ENCODE data around the gene EVL.
A peak's percentile ranks its signal among the peaks of the same experiment; 100 is the strongest.
"Not testable (repeated sequence)": the region's sequence is repeated elsewhere in the genome, so short reads cannot be mapped to it uniquely, and the experiment has no call there.

The EVL gene

DNA sequence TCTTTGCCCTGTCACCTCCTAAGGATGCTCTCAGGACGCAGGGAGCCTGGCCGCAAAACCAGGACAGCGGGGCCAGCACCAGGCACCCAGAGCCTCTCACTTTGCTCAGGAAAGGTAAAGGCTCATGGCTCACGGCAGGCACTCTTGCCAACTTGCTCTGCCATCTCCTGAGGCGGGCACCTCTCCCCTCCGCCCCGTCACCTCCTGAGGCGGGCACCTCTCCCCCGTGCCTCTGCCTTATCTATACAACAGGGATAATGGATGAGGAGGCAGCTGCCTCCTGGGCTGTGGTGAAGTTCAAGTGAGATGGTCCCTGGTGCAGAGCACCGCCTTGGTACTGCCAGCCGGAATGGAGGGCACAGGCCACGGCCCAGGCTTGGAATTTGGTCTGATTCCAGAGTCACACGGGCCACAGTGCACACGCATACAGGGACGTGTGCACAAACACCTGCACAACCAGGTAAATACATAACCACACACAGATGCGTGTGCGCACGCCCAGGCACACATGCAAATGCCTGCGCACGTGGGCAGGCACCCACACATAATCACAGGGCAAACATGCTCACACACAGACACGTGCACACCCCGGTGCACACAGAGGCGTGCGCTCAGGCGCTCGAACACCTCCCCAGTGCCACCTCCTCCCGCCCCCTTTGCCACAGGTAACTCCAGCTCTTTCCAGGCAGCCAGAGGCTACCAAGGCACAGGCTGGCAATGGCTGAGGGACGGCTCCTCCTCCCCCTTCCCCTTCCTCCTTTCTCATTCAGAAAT, 82.7 kb downstream of the EVL start:
- DNase-seq (ENCODE audit: low spot score), result no peak

DNA sequence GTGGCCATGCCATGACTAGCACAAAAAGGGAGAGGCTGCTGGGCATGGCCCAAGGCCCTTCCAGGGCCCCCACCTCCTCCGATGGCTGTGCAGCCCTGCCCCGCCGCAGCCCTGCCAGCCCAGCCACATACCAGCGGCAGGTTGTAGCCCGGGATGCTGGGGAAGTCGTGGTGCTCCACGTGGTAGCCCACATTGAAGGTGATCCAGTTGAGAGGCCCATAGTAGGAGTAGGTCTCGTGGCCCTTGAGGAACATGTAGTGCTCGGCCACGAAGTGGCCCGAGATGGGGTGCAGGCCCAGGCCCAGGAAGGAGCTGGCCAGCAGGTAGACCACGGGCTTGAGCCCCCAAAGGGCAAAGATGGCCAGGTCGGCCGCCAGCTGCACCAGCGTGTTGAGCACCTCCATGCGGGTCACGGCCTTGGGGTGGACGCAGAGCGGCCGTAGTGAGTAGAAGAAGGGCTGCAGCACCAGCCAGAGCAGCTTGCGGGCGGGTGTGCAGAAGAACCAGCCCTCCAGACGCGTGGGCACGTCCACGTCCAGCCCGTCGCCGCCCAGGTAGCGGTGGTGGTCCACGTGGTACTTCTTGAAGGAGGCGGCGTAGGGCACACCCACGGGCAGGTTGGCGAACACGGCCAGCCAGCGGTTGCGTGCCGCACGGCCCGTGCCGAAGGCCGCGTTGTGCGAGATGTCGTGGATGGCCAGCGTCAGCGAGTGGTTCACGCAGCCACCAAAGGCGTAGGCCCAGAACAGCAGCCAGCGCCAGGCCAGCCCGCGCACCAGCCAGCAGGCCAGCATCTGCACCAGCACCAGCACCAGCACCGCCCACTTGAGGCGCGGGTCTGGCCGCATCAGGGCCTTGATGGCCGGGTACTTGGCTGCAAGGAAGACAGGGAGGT, 83.9 kb downstream of the EVL start:
- no peak for DNase-seq (ENCODE audit: low spot score)

DNA sequence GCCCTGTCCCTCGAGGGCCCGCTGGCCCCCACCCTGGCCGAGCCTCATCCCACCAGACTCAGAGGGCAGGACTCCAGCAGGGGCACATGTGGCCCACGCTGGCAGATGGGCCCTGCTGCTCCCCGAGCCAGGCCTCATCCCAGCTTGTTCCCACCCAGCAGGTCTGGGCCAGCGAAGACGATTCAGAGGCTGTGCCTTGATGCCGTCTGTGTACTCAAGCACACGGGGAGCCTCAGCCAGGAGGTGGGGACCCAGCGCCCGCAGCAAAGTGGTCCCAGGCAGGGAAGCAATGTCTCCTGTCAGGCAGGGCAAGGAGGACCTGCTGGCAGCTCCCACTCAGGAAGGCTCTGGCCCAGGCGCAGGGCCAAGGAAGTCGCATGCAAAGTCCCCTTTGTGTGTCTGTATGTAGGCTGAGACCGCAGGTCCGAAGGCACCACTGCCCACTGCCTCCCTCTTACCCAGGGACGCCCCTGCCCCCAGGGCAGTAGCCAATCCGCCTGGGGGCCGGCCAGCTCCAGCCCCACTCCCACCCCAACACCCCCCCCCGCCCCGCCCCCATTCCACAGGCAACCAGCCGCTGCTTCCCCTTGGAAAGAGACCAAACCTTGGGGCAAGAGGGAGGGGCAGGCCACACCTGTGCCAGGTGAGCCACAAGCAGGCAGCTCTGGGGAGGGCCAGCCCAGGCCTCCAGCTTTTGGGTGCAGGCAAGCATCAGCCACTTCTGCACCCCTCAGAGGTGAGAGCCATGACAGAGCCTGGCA, 84.8 kb downstream of the EVL start:
- DNase-seq (ENCODE audit: low spot score), result no peak

DNA sequence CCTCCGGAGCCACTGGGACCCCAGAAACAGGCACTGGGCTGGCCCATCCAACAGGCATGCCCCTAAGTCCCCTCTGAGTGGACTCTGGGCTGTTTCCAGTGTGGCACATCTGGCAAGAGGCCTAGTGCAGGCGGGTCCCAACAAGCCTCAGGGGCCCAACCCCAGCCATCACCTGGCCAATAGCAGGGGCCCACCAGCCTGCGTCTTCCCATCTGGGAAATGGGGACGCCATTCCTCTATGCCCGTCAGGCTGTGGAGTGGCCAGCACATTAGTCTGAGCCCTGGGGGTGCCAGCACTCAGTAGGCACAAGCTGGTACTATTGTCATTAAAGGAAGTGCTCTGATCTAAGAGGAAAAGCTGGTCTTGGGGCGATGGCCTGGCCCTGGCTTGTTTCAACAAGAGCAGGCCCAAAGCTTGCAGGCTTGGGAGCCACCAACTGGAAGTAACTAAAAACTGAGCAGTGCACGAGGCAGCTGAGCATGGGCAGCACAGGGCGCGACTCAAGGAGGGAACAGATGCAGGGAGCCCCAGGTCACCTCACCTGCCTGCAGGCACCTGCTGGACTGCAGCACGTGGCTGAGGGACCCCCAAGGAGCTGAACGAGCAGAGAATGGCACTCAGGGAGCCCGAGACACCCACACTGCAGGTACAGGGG, 85.8 kb downstream of the EVL start:
- no peak for DNase-seq (ENCODE audit: low spot score)

DNA sequence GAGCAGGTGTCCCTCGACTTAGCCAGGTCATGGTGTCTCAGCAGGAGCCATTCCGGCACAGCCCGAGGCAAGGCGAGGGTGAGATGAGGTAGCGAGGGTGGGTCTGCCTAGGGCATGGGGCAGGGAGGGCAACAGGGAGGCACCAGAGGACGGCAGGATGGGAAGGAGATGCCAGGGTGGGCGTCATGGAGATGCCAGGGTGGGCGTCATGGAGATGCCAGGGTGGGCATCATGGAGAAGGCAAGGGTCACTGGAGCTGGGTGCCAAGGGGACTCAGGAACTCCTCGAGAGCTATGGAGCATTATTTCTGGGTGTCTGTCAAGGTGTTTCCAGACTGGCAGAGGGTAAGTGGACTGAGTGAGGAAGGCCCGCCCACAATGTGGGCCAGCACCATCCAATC, 86.9 kb downstream of the EVL start:
- no peak for DNase-seq (ENCODE audit: low spot score)

DNA sequence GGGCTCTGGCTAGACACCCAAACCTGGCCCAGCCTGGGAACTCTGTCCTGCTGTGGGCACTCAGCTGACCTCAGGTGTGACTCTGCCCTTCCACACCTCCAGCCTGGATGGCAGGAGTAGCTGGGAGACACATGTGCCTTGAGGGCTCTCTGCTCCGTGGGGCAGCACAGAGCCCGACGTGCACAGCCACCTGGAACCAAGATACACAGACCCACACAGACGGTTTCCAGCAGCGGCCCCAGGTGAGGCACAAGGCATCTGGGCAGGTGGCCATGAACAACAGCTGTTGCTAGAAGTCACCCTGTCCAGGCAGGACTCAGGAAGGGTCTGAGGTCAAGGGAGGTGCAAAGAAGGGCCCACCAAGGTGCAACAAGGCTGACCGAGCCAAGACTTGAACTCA, 88.3 kb downstream of the EVL start:
- no peak for DNase-seq (ENCODE audit: low spot score)

DNA sequence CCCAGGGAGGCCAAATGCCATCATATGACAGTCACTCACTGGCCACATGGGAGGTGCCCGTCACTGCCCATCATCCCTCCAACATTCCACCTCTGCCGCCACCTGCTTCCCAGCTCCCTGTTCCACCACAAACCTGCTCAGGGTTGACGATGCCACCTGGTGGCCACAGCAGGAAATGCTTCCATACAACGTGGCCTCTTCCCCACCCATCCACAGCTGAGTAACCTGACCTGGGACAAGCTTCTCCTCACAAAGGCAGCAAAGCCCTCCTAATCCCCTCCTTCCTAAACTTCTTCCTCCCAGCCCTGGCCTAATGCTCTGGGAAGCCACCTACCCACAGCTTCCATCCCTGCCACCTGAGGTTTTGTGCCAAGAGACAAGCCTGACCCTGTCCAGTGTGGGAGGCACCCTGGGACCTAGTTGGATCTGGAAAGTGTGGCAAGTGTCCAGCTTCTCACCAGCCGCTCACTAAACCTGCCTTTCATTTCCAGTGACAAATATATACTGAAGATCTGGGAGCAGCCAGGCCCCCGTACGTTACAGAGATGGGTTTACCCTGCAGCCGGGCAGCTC, 89.9 kb downstream of the EVL start:
- DNase-seq (ENCODE audit: low spot score), result peak; percentile 81

DNA sequence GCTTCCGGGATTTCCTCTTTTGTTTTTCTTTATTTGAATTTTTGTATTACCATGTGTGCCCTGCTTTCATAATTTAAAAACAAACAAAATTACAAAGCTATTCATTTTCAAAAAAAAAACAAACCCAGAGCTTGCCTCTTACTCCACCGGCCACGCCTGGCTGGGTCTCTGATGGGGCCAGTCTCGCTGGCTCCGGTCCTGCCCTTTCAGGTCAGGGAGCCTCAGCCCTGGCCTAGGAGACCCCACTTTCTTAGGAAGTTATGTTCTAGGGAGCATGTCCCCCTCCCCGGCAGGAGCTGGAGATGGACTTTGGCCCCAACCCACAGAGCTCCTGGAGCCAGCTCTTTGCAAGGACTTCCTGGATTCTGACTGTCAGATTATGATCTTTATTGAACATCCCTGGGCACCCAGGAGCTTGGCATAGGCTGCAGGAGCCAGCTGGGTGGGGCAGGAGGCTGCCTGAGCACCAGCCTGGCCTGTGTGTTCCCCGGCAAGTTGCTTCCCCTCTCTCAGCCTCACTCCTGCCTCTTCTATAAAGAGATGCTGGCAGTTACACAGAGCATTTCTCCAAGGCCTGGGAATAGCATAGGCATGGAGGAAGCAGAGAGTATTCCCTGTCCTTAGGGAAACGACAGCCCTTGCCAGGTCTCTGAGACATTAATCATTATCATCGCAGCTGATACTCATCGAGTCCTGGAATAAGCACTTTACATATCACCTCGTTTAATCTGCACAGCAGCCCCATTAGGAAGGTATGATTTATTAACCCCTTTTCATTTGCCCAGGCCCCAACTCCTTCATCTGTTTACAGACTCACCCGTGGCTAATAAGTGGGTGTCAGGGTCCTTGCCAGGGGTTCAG, 90.8 kb downstream of the EVL start:
- DNase-seq (ENCODE audit: low spot score), result no peak

DNA sequence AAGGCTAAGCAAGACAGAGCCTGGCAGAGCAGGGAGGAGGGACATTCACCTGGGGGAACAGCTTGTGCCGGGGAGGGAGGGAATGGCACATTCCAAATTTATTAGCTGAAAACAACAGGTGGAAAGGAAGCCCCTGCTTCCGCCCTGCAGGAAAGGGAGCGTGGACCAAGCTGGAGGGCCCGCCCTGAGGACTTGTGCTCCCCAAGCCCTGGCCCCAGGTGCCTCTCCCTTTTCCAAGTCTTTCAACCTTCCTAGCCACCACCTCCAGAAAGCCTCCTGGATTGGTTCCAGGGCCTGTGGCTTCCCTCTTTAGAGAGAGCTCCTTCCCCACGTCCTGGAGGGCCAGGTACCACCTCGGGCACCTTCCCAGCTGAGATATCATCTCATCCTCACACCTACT, 91.6 kb downstream of the EVL start:
- no peak for DNase-seq (ENCODE audit: low spot score)

DNA sequence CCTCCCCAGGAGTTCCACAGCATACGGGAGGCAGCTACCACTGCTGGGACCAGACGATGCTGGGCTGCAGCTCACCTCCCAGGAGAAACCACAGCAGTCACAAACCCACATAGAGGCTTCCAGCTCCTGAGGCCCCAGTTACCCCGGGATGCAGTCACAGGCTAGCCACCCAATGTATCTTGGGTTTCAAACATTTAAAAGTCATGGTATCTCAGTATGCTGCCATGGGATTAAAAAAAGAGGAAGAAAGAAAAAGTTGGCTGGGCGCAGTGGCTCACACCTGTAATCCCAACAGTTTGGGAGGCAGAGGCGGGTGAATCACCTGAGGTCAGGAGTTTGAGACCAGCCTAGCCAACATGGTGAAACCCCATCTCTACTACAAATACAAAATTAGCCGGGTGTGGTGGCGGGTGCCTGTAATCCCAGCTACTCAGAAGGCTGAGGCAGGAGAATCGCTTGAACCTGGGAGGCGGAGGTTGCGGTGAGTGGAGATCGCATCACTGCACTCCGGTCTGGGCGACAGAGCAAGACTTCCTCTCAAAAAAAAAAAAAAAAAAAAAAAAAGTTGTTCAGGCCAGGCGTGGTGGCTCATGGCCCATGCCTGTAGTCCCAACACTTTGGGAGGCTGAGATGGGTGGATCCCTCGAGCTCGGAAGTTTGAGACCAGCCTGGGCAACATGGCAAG, 92.5 kb downstream of the EVL start:
- DNase-seq (ENCODE audit: low spot score), result not testable (repeated sequence)

DNA sequence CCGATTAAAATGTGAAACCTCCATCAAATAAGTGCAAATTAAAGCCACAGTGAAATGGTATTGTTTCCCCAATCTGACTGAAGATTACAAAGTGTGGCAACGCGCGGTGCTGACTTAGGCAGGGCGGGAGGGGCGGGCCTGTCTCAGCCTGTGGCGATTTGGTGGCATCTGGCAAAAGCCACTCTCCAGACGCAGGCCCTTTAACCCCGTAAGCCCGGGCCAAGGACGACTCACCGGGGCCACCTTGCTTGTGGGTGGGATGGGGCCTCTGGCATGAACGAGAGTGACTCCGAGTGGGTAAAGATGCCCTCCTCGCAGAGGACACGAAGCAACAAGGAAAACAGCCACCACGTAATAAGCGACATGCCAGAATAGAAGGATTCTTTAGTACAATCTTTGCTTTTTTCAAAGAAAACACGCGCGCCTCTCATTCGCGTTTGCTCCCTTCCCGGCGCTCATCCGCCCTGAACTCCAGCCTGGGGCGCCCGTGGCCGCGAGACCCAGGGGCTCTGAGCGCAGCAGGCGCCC, 93.4 kb downstream of the EVL start:
- DNase-seq (ENCODE audit: low spot score), result no peak

DNA sequence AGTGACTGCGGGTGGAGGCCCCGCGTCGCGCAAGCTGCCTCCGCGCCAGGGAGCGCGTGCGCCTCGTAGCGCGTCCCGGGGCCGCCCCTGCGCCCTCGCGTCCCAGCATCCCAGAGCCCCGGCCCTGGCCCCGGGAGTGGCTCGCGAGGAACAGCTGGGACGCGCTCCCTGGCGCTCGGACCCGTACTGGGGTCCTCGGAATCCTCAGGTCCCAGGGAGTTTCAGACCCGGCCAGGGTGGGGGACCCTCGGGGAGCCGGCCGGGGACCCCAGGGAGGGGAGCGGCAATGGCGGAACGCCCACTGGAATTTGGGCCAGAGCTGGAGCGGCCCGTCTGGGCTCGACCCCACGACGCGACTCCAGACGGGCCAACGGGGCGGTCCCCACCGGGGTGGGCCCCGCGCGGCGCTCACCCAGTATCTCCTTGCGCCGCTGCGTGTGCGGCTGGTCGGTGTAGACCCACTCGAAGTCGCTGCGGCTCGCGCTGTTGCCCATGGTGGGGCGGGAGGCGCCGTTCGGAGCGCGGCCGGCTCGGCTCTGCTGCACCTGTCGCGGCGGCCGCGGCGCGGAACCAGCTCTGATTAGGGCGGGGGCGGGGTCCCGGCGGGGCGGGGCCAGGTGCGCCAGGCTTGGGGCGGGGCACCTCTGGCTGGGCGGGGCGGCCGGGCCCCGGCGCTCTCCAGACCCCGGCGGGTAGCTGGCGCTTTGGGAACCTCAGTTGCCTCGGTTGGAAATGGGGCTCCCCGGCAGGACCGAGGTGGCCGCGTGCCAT, 94.1 kb downstream of the EVL start, which contains the start of gene DEGS2:
Gene DEGS2 (minus strand): TSS at position 552 of the 771 bp plus-strand sequence. CDS start 58 bp downstream, at position 494.
- DNase-seq (ENCODE audit: low spot score), result peak; percentile 71

DNA sequence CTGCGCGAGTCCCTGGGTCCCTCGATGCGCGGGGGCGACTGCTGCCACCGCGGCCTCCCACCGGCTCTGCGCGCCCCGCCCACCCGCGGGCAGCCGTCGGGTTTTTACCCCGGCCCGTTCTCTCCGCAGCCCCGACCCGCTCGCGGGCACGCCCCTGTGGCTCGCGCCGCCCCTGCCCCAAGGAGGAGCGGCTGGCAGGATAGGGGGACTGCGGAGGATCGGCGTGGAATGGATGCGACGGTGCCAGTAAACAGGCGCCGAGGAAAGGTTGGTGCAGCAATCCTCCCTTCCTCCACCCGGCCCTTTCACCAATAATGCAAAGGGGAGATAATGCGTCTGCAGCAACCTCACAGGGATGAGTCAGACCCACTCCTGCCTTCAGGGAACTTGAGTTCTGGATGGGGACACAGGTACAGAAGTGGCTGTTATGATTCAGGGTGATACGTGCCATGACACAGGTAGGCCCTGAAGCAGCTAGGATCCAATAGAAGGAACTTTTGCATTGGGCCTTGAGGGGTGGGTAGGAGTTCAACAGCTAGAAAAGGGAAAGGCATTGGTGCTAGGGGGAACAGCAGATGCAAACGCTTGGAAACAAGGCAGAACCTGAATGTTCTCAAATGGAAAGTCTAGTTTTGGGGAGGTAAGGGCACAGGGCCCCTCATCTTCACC, 94.8 kb downstream of the EVL start:
- DNase-seq (ENCODE audit: low spot score), result no peak

DNA sequence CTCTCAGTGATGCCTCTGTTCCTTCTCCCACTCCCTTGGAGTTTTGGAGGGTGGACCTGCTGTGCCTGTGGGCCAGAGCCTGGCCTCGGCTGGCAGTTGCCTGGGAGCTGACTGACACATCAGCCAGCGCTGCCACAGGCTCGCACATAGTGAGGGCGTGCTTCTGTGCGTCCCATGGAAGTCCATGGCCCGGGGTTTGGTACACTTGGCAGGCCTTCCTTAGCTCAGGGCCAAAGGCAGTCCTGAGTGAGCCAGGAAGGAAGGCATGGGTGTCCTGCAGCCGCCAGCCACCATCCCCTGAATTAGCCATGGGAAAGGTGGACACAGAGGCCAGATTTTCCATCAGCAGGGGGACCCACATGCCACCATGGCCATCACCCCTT, 95.3 kb downstream of the EVL start:
- DNase-seq (ENCODE audit: low spot score), result no peak

DNA sequence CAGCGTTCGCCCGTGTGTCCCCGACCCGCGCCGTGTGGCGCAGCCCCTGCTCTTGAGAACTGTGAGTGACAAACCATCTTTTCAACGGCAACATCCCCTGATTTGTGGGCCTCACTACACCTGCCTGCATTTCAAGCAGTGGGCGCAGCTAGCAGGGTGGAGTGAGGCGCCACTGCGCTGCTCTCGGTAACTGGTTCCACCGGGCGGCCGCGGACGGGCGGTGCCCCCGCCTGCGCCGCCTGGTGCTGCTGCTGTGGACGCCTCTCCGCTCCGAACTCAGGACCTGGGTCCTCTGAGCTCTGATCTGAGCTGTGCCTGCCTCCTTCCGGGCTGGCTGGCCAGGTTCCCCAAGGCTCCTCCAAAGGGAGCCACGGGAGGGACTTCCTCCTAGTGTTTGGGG, 100.2 kb downstream of the EVL start:
- no peak for DNase-seq (ENCODE audit: low spot score)

DNA sequence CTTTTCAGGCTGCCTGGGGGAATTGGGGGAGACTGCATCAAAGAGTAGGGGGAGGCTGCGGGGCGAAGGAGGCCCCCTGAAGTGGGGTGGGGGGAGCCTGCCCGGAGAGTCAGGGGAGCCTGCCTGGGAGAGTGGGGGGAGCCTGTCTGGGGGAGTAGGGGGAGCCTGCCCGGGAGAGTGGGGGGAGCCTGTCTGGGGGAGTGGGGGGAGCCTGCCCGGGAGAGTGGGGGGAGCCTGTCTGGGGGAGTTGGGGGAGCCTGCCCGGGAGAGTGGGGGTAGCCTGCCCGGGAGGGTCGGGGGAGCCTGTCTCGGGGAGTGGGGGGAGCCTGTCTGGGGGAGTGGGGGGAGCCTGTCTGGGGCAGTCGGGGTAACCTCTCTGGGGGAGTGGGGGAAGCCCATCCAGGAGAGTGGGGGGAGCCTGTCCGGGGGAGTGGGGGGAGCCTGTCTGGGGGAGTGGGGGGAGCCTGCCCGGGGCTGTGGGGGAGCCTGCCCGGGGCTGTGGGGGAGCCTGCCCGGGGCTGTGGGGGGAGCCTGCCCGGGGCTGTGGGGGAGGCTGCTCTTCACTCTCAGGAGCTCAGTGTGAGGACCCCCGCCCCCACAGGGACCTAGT, 100.7 kb downstream of the EVL start:
- no peak for DNase-seq (ENCODE audit: low spot score)

DNA sequence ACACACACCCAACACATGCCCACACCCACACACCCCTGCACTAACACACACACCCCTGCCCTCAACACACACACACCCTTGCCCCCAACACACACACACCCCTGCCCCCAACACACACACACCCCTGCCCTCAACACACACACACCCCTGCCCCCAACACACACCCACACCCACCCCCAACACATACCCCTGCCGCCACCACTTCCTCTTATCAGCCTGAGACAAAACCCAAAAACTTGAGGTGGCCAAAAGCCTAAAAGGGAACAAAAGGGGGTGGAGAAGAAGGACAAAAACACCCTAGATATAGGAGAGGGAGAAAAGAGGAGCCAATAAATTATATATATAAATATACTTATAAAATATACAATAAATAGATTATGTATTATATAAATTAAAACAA, 103.3 kb downstream of the EVL start:
- no peak for DNase-seq (ENCODE audit: low spot score)

DNA sequence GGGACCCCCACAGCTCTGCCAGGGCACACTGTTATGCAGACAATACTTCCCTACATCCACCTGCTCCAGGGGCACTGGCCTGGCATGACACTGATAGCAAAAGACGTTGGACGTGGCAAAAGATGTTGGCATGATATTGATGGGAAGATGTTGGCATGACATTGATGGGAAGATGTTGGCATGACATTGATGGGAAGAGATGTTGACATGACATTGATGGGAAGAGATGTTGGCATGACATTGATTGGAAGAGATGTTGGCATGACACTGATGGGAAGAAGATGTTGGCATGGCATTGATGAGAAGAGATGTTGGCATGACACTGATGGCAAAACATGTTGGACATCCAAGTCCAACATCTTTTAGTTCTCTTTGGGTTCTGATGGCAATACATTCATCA, 105.7 kb downstream of the EVL start:
- DNase-seq (ENCODE audit: low spot score), result no peak

Measured in ecto neural progenitor cell (in vitro differentiated cells).